Vagina (tissue), 2 donors: Measurements from ENCODE around the gene UHRF2. TPM values are rescaled to one million over a fixed set of nuclear protein-coding genes. Genes with fewer than 3 reads are reported as not detected.

Source experiments
- DNase-seq, 2 donors: peaks; one replicate each; pipeline ENCODE4 v3.0.0-alpha.2; 2017; ENCODE audit errors: extremely low spot score in 2 of 2
- H3K27ac ChIP-seq: fragments of 200-600 bp; sonication (generic); one replicate; pipeline ENCODE4 v1.5.1; 2019
- H3K27me3 ChIP-seq: fragments of 200-600 bp; sonication (generic); one replicate; pipeline ENCODE4 v1.5.1; 2019
- H3K36me3 ChIP-seq, 2 donors: fragments of 200-600 bp; sonication (generic); one replicate each; pipeline ENCODE4 v1.5.1; 2017 to 2019
- H3K4me1 ChIP-seq: fragments of 200-600 bp; sonication (generic); one replicate; pipeline ENCODE4 v1.5.1; 2019
- H3K4me3 ChIP-seq, 2 donors: fragments of 200-600 bp; sonication (generic); 1 replicate in 1 of 2; 2 replicates in 1 of 2; pipeline ENCODE4 v1.5.1; 2016 to 2019
- H3K9me3 ChIP-seq: fragments of 200-600 bp; sonication (generic); one replicate; pipeline ENCODE4 v1.5.1; 2019
- CTCF ChIP-seq, 3 experiments: fragments of 450-650 bp in 2 of 3; fragments of 200-600 bp in 1 of 3; sonication (generic) in 1 of 3; IDR thresholded peaks; one replicate each; pipeline ENCODE4 v1.5.1; 2017 to 2019; ENCODE audit warnings: antibody characterized with exemption in 3 of 3, mild to moderate bottlenecking in 2 of 3, moderate library complexity in 2 of 3
- POLR2A ChIP-seq, 2 donors: fragments of 450-650 bp; IDR thresholded peaks; one replicate each; pipeline ENCODE4 v1.6.1; 2017; ENCODE audit warnings: antibody characterized with exemption in 2 of 2, mild to moderate bottlenecking in 2 of 2, moderate library complexity in 2 of 2
- POLR2AphosphoS5 ChIP-seq, 2 donors: sonication (generic); formaldehyde crosslinking; IDR thresholded peaks; one replicate each; pipeline ENCODE4 v1.9.0; 2017; ENCODE audit warnings: antibody characterized with exemption in 2 of 2, mild to moderate bottlenecking in 2 of 2, low read depth in 1 of 2; ENCODE audit not compliant: insufficient read depth in 1 of 2
- intact Hi-C: fragments of 100-400 bp; cut with DNase I; formaldehyde crosslinking; loops from one replicate; pipeline ENCODE4 v1.15.1; 2023
- total RNA-seq: library from RNA; depleted of rRNA; stranded (reverse); fragments of >200 nt; gene quantifications from one replicate; pipeline ENCODE4 v1.2.3, GENCODE V29; 2016

The UHRF2 gene
- total RNA-seq, 1 donor from 2014 or later, result 70.0 TPM

- Histone ChIP-seq H3K9me3 (no peaks in the 10 kb centered on the region), H3K36me3 (peaks cover 0 to 5% of the 10 kb centered on the region in 2 donors), H3K4me3 (no peak overlapping the region), H3K4me1 (peaks cover 49% of the 10 kb centered on the region), H3K27ac (no peak overlapping the region), H3K27me3 (no peaks in the 10 kb centered on the region)
- TF ChIP-seq CTCF (IDR thresholded peaks at IDR 0.05) (no peak), POLR2A (IDR thresholded peaks at IDR 0.05) (no peak), POLR2AphosphoS5 (IDR thresholded peaks at IDR 0.05; ENCODE audit: insufficient read depth in 1 of 2, low read depth in 1 of 2) (no peak)
- intact Hi-C loops, result no loop called here
- no peak for DNase-seq
Measured at GRCh38 chr9:6440405-6440804, 27.4 kb downstream of the UHRF2 start.

GRCh38 chr9:6441269-6441668 lies 28.3 kb downstream of the UHRF2 start:
- no peak overlapping the region for H3K27ac ChIP-seq
- peaks cover 49% of the 10 kb centered on the region for H3K4me1 ChIP-seq
- intact Hi-C loops, result no loop called here
- no peaks in the 10 kb centered on the region for H3K9me3 ChIP-seq
- H3K27me3 ChIP-seq, result no peaks in the 10 kb centered on the region
- TF ChIP-seq POLR2AphosphoS5 (IDR thresholded peaks at IDR 0.05; ENCODE audit: insufficient read depth in 1 of 2, low read depth in 1 of 2), result no peak
- no peak for TF ChIP-seq POLR2A (IDR thresholded peaks at IDR 0.05)
- no peak for TF ChIP-seq CTCF (IDR thresholded peaks at IDR 0.05)
- peaks cover 0 to 5% of the 10 kb centered on the region in 2 donors for H3K36me3 ChIP-seq
- no peak overlapping the region for H3K4me3 ChIP-seq
- no peak for DNase-seq

- H3K4me3 ChIP-seq, result no peak overlapping the region
- intact Hi-C loops, result no loop called here
- no peak overlapping the region for H3K27ac ChIP-seq
Measured at GRCh38 chr9:6443661-6444060, 30.7 kb downstream of the UHRF2 start.

GRCh38 chr9:6444128-6444527 lies 31.1 kb downstream of the UHRF2 start:
- H3K36me3 ChIP-seq, result no peaks in the 10 kb centered on the region
- H3K27me3 ChIP-seq, result no peaks in the 10 kb centered on the region
- no peak for DNase-seq
- no peak overlapping the region for H3K4me3 ChIP-seq
- no peak for TF ChIP-seq POLR2A (IDR thresholded peaks at IDR 0.05)
- no peak for TF ChIP-seq POLR2AphosphoS5 (IDR thresholded peaks at IDR 0.05; ENCODE audit: insufficient read depth in 1 of 2, low read depth in 1 of 2)
- no peak for TF ChIP-seq CTCF (IDR thresholded peaks at IDR 0.05)
- H3K4me1 ChIP-seq, result peaks cover 55% of the 10 kb centered on the region
- H3K27ac ChIP-seq, result no peak overlapping the region
- no peaks in the 10 kb centered on the region for H3K9me3 ChIP-seq
- intact Hi-C loops, result no loop called here

More at GRCh38 chr9:6443661-6444060, 30.7 kb downstream of the UHRF2 start:
- TF ChIP-seq POLR2AphosphoS5 (IDR thresholded peaks at IDR 0.05; ENCODE audit: insufficient read depth in 1 of 2, low read depth in 1 of 2) (no peak), CTCF (IDR thresholded peaks at IDR 0.05) (no peak)
- Histone ChIP-seq H3K27me3 (no peaks in the 10 kb centered on the region), H3K9me3 (no peaks in the 10 kb centered on the region), H3K4me1 (peaks cover 53% of the 10 kb centered on the region), H3K36me3 (no peaks in the 10 kb centered on the region)
- DNase-seq, result no peak

- TF ChIP-seq POLR2A (IDR thresholded peaks at IDR 0.05) (no peak), CTCF (IDR thresholded peaks at IDR 0.05) (no peak), POLR2AphosphoS5 (IDR thresholded peaks at IDR 0.05; ENCODE audit: insufficient read depth in 1 of 2, low read depth in 1 of 2) (no peak)
- intact Hi-C loops, result no loop called here
- Histone ChIP-seq H3K9me3 (no peaks in the 10 kb centered on the region), H3K4me1 (peaks cover 53% of the 10 kb centered on the region), H3K4me3 (no peak overlapping the region), H3K27ac (no peak overlapping the region), H3K36me3 (no peaks in the 10 kb centered on the region), H3K27me3 (no peaks in the 10 kb centered on the region)
- DNase-seq, result no peak
Measured at GRCh38 chr9:6449086-6449485, 36.1 kb downstream of the UHRF2 start.
